GM20000 (cell line): ENCODE measurements around the gene KRT75.

Experiments
- DNase-seq: peaks from one replicate; pipeline ENCODE4 v3.0.0; 2012; ENCODE audit warnings: low spot score
- CTCF ChIP-seq: IDR thresholded peaks from 2 replicates; pipeline ENCODE4 v1.5.1; 2012; ENCODE audit warnings: mild to moderate bottlenecking, control low read depth; ENCODE audit errors: extremely low read depth, missing control alignments

KRT75 gene

GRCh38 chr12:52445876-52446275 lies 11.7 kb upstream of the KRT75 start:
- no peak for TF ChIP-seq CTCF
- no peak for DNase-seq

GRCh38 chr12:52444647-52445595 lies 10.8 kb upstream of the KRT75 start:
- no peak for DNase-seq
- no peak for TF ChIP-seq CTCF

GRCh38 chr12:52443966-52444365 lies 9.8 kb upstream of the KRT75 start:
- TF ChIP-seq CTCF: no peak

GRCh38 chr12:52442600-52443061 lies 8.5 kb upstream of the KRT75 start:
- no peak for TF ChIP-seq CTCF
- no peak for DNase-seq

More at GRCh38 chr12:52443966-52444365, 9.8 kb upstream of the KRT75 start:
- no peak for DNase-seq

- DNase-seq: no peak
- no peak for TF ChIP-seq CTCF
Observed at GRCh38 chr12:52441320-52441911, 7.2 kb upstream of the KRT75 start.

- DNase-seq: no peak
- no peak for TF ChIP-seq CTCF
Observed at GRCh38 chr12:52440821-52441319, 6.7 kb upstream of the KRT75 start.

GRCh38 chr12:52439845-52440244 lies 5.7 kb upstream of the KRT75 start:
- TF ChIP-seq CTCF: no peak
- no peak for DNase-seq
